ENCODE data around the gene CFAP99. TPM values are rescaled to one million over a fixed set of nuclear protein-coding genes. Genes with fewer than 3 reads are reported as not detected.
A peak's percentile ranks its signal among the peaks of the same experiment; 100 is the strongest.

Gene CFAP99
- total RNA-seq, 2 donors from 2014 or later: not detected

DNA sequence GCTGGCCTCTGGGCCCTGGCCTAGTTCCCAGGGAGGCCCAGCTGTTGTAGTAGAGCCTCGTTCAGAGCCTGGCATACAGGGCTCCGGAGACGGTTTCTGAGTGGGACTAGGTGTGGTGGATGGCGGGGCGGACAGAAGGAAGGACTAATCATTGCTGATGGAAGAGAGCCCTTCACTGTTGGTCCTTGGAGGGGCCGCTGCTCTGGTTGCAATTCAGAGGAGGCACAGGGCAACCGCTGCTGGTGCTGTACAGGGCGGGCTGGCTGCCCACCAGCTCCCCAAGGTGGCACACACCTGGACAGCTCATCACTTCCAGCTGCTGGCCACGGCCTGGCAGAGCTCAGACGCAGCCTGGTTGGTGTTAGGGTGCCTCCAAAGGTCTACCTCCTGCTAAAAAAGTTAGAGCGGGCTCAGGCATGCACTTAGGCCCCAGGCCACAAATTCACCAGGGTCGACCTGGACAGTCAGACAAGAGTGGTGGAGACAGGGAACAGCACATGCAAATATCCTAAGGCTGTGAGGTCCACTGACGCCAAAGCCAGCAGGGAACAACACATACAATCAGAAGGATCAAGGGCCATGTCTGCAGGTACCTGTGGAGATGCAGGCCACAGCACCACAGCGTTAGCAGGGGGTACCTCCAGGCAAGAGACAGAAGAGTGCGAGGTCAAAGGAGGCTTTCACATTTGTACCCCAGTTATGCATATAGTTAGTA, 42.6 kb downstream of the CFAP99 start:
- no peaks in the 10 kb centered on the region for H3K36me3 ChIP-seq (ENCODE audit: control insufficient read depth, insufficient read depth, low read length)
- H3K4me1 ChIP-seq (ENCODE audit: control insufficient read depth, insufficient read depth, low read length): no peaks in the 10 kb centered on the region
- no peak overlapping the region for H3K4me3 ChIP-seq (ENCODE audit: low read length)
- Mint-ChIP-seq H3K27me3 (ENCODE audit: insufficient read depth) (peaks cover 22% of the 10 kb centered on the region), H3K9me3 (no peaks in the 10 kb centered on the region), H3K4me1 (peaks cover 7% of the 10 kb centered on the region), H3K36me3 (ENCODE audit: low read depth) (no peaks in the 10 kb centered on the region), H3K4me3 (peak overlapping the region; percentile 54), H3K27ac (no peak overlapping the region)
- H3K9me3 ChIP-seq (ENCODE audit: control insufficient read depth, low read length): no peaks in the 10 kb centered on the region
- no peak overlapping the region for H3K27ac ChIP-seq (ENCODE audit: low read depth, low read length)
- TF ChIP-seq, protein P1, sequence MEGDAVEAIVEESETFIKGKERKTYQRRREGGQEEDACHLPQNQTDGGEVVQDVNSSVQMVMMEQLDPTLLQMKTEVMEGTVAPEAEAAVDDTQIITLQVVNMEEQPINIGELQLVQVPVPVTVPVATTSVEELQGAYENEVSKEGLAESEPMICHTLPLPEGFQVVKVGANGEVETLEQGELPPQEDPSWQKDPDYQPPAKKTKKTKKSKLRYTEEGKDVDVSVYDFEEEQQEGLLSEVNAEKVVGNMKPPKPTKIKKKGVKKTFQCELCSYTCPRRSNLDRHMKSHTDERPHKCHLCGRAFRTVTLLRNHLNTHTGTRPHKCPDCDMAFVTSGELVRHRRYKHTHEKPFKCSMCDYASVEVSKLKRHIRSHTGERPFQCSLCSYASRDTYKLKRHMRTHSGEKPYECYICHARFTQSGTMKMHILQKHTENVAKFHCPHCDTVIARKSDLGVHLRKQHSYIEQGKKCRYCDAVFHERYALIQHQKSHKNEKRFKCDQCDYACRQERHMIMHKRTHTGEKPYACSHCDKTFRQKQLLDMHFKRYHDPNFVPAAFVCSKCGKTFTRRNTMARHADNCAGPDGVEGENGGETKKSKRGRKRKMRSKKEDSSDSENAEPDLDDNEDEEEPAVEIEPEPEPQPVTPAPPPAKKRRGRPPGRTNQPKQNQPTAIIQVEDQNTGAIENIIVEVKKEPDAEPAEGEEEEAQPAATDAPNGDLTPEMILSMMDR (conservative IDR thresholded peaks at IDR 0.05): no peak
- no peak for DNase-seq
- peaks cover 19% of the 10 kb centered on the region for H3K27me3 ChIP-seq (ENCODE audit: control insufficient read depth, insufficient read depth, low read length, poor library complexity, severe bottlenecking)
- WGBS, 2 experiments (ENCODE audit: insufficient coverage in 1 of 2, insufficient read length in 1 of 2): 88% methylated on average over 8 to 15 of the region's 15 CpGs
- H3K9ac ChIP-seq (ENCODE audit: extremely low read depth, low read length, poor library complexity, severe bottlenecking): no peak overlapping the region

DNA sequence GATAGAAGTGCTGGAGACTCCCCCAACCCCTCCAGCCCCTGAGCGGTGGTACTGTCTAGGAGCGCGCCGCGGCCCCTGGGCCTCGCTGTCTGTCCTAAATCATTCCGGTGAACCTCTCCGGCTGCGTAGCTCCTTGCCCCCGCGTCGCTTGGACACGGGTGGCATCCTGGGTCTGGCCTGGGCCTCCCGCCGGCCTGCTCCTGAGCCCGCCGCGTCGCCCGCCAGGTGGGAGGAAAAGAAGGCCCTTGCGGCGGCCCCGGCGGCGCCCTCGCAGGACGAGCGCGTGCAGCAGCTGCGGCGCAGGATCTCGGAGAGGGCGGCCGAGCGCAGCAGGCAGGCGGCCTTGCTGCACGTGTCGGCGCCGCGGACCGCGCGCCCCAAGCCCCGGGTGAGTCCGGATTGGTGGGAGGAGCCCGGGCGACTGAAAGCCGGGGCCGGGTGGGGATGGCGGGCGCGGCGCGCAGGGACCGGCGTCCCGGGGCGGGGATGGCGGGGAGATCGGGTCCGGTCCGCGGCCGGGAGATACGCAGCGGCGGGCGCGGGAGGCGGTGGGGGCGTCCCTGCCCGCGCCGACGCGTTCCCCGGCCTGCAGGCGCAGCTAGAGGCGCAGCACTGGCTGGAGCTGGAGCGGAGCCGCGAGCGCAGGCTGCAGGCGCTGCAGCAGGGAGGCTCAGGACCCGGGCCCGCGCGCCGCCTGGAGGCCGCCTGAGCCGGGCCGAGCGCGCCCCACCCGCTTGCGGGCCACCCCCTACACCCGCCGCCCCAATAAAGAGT, 43.6 kb downstream of the CFAP99 start:
- H3K36me3 ChIP-seq (ENCODE audit: control insufficient read depth, insufficient read depth, low read length): no peaks in the 10 kb centered on the region
- no peaks in the 10 kb centered on the region for H3K4me1 ChIP-seq (ENCODE audit: control insufficient read depth, insufficient read depth, low read length)
- H3K9me3 ChIP-seq (ENCODE audit: control insufficient read depth, low read length): no peaks in the 10 kb centered on the region
- Mint-ChIP-seq H3K4me3 (peak overlapping the region; percentile 54), H3K27ac (no peak overlapping the region), H3K9me3 (no peaks in the 10 kb centered on the region), H3K36me3 (ENCODE audit: low read depth) (no peaks in the 10 kb centered on the region), H3K27me3 (ENCODE audit: insufficient read depth) (peaks cover 20% of the 10 kb centered on the region), H3K4me1 (peaks cover 7% of the 10 kb centered on the region)
- H3K27ac ChIP-seq (ENCODE audit: low read depth, low read length): no peak overlapping the region
- H3K27me3 ChIP-seq (ENCODE audit: control insufficient read depth, insufficient read depth, low read length, poor library complexity, severe bottlenecking): peaks cover 19% of the 10 kb centered on the region
- H3K9ac ChIP-seq (ENCODE audit: extremely low read depth, low read length, poor library complexity, severe bottlenecking): no peak overlapping the region
- no peak overlapping the region for H3K4me3 ChIP-seq (ENCODE audit: low read length)
- WGBS, 2 experiments (ENCODE audit: insufficient coverage in 1 of 2, insufficient read length in 1 of 2): 5 to 6% methylated on average over 17 to 99 of the region's 99 CpGs
- TF ChIP-seq, protein P1 (conservative IDR thresholded peaks at IDR 0.05): peak; percentile 75
- peak; percentile 89 for DNase-seq

DNA sequence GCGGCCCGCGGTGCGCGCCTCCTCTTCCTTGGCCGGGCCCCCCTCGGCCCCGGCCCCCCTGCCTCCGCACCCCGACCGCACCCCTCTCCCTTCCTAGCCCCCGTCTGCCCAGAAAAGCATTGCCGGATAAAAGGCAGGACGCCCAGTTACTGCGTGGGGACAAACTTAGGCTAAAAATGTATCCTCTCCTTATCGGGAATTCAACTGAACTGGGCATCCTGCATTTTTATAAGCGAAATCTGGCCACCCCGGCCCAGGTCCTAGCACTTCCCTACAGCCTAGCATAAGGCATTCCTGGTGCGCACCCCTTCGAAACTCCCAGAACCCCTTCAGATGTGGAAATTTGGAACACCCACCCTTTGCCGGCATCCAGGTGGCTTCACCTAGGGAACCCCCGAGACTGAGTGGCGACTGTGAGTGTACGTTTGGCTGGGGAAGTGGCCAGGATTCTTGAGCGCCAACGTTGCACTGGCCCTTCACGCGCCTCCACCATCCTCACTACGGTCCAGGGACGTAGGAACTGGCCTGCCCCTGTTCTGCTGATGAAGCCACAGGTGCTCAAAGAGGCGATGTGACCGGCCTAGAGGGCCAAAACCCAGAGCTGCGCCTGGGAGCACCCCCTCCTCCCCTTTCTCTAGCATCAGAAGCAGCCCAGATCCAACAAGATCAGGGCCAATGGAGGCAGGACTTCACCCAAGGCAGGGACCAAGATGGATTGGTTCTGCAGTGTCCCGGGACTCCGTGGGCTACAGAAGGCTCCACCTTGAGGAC, 44.4 kb downstream of the CFAP99 start:
- no peak overlapping the region for H3K4me3 ChIP-seq (ENCODE audit: low read length)
- Mint-ChIP-seq H3K4me3 (peak overlapping the region; percentile 54), H3K9me3 (no peaks in the 10 kb centered on the region), H3K36me3 (ENCODE audit: low read depth) (peaks cover 3% of the 10 kb centered on the region), H3K4me1 (peaks cover 10% of the 10 kb centered on the region), H3K27me3 (ENCODE audit: insufficient read depth) (peaks cover 20% of the 10 kb centered on the region), H3K27ac (no peak overlapping the region)
- H3K36me3 ChIP-seq (ENCODE audit: control insufficient read depth, insufficient read depth, low read length): no peaks in the 10 kb centered on the region
- no peaks in the 10 kb centered on the region for H3K4me1 ChIP-seq (ENCODE audit: control insufficient read depth, insufficient read depth, low read length)
- H3K27ac ChIP-seq (ENCODE audit: low read depth, low read length): no peak overlapping the region
- H3K27me3 ChIP-seq (ENCODE audit: control insufficient read depth, insufficient read depth, low read length, poor library complexity, severe bottlenecking): peaks cover 19% of the 10 kb centered on the region
- WGBS, 2 experiments (ENCODE audit: insufficient coverage in 1 of 2, insufficient read length in 1 of 2): 48 to 67% methylated on average over 22 to 35 of the region's 35 CpGs
- TF ChIP-seq, protein P1 (conservative IDR thresholded peaks at IDR 0.05): peak; percentile 8
- no peaks in the 10 kb centered on the region for H3K9me3 ChIP-seq (ENCODE audit: control insufficient read depth, low read length)
- DNase-seq: peak; percentile 71
- H3K9ac ChIP-seq (ENCODE audit: extremely low read depth, low read length, poor library complexity, severe bottlenecking): no peak overlapping the region
